Activated naive CD8-positive, alpha-beta T cell treated with anti-CD3 and anti-CD28 coated beads, Interleukin-2, amount 10 ng/mL, durations not matched to agents 7 days and 5 days (primary cell): ENCODE measurements around the gene HES4. TPM values are rescaled to one million over a fixed set of nuclear protein-coding genes. Genes with fewer than 3 reads are reported as not detected.
A peak's percentile ranks its signal among the peaks of the same experiment; 100 is the strongest.

Source experiments
- ATAC-seq: fragments of 150-1000 bp; cut with Tn5 transposase; one replicate; pipeline ENCODE4 v1.10.0; 2021; ENCODE audit warnings: low read depth, moderate library complexity
- POLR2A ChIA-PET: fragments of 350-600 bp; sonication (Branson Sonifier 250); formaldehyde crosslinking; loops from one replicate; lab custom pipeline; 2021; ENCODE audit warnings: antibody characterized with exemption; lab: Charles Lee
- DNase-seq: peaks from one replicate; pipeline ENCODE4 v3.0.0; 2021
- H3K27ac Mint-ChIP-seq: one replicate; pipeline ENCODE4 v1.8.0; 2022; ENCODE audit warnings: mild to moderate bottlenecking, mixed read lengths
- H3K27me3 Mint-ChIP-seq: one replicate; pipeline ENCODE4 v1.8.0; 2022; ENCODE audit warnings: mild to moderate bottlenecking, moderate library complexity, mixed read lengths
- H3K36me3 Mint-ChIP-seq: one replicate; pipeline ENCODE4 v1.8.0; 2021; ENCODE audit warnings: mild to moderate bottlenecking, mixed read lengths
- H3K4me1 Mint-ChIP-seq: one replicate; pipeline ENCODE4 v1.8.0; 2021; ENCODE audit warnings: mixed read lengths
- H3K4me3 Mint-ChIP-seq: one replicate; pipeline ENCODE4 v1.8.0; 2022; ENCODE audit warnings: mild to moderate bottlenecking, moderate library complexity, mixed read lengths
- H3K9me3 Mint-ChIP-seq: one replicate; pipeline ENCODE4 v1.8.0; 2021; ENCODE audit warnings: mixed read lengths
- total RNA-seq, 2 experiments: library from RNA; stranded (reverse); gene quantifications; one replicate each; pipeline ENCODE4 v1.2.3, GENCODE V29; 2021

HES4 gene
- total RNA-seq, 2 experiments from 2014 or later: 0.60 to 1.1 TPM

DNA sequence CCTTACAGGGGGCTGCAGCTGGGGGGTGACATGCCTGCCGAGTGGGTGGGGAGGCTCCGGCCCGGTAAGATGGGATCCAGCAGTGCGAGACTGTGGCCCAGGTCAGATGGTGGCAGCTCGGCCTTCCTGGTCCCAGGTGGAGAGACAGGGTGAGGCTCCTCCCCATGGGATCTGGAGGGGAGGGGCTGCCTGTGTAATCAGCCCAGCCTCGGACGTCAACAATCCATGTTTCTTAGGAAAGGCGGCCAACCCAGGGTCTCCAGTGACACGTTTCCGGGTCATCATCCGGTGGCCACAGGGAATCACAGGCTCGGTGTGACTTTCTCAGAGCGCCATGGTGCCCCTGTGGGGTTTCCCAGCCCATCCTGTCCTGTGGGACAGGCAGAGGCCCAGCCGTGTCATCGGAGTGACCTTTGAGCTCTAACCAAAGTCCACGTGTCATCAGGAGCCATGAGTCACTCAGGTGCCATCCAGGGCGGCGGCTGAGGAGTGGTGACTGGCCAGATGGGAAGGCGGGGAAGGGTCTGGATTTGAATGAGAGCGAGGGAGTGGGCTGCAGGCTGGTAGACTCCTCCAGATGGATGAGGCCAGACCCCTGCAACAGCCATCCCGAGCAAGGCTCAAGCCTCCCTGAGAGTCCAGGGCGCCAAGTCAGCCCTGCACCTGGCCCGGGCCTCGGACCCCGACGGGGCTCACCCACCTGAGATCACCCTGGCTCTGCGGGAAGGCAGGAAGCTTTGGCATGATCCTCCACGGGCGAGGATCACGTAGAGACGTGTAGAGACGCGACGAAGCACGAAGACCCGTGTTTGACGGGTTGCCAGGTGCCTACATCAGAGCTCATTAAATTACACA, 6.6 kb upstream of the HES4 start:
- no peak for DNase-seq
- Mint-ChIP-seq H3K27me3 (peaks cover 3% of the 10 kb centered on the region), H3K9me3 (no peaks in the 10 kb centered on the region), H3K4me1 (peaks cover 15% of the 10 kb centered on the region), H3K27ac (no peak overlapping the region), H3K4me3 (no peak overlapping the region), H3K36me3 (no peaks in the 10 kb centered on the region)
- POLR2A ChIA-PET: interaction anchor here (4.1 kb wide), 1 partner anchor 8 kb away, joined by 28 read pairs; the partner anchor contains the start of gene ISG15
- ATAC-seq: no peak

- Mint-ChIP-seq H3K9me3 (no peaks in the 10 kb centered on the region), H3K27ac (no peak overlapping the region), H3K4me1 (peaks cover 14% of the 10 kb centered on the region), H3K36me3 (no peaks in the 10 kb centered on the region), H3K27me3 (peaks cover 8% of the 10 kb centered on the region), H3K4me3 (no peak overlapping the region)
- ATAC-seq (no peak), DNase-seq (no peak)
- POLR2A ChIA-PET: interaction anchor here (1.2 to 4.1 kb wide), 2 partner anchors 8 to 58 kb away, joined by 3 to 28 read pairs; partner anchors contain the start of gene ISG15
These were observed 5.9 kb upstream of the HES4 start for GRCh38 chr1:1005774-1006304.

GRCh38 chr1:1004780-1005697, 5.1 kb upstream of the HES4 start:
- H3K27me3 Mint-ChIP-seq: peaks cover 9% of the 10 kb centered on the region
- peaks cover 15% of the 10 kb centered on the region for H3K4me1 Mint-ChIP-seq
- ATAC-seq (peak; percentile 41), DNase-seq (peak; percentile 64)
- no peaks in the 10 kb centered on the region for H3K9me3 Mint-ChIP-seq
- peak overlapping the region; percentile 74 for H3K27ac Mint-ChIP-seq
- H3K4me3 Mint-ChIP-seq: peak overlapping the region; percentile 60
- POLR2A ChIA-PET: interaction anchor here (1.2 to 4.1 kb wide), 2 partner anchors 9 to 59 kb away, joined by 3 to 28 read pairs; partner anchors contain the start of gene ISG15
- no peaks in the 10 kb centered on the region for H3K36me3 Mint-ChIP-seq

GRCh38 chr1:1004420-1004779, 4.5 kb upstream of the HES4 start:
- Mint-ChIP-seq H3K27me3 (peaks cover 9% of the 10 kb centered on the region), H3K4me3 (peak overlapping the region; percentile 60), H3K27ac (peak overlapping the region; percentile 74), H3K4me1 (peaks cover 15% of the 10 kb centered on the region), H3K36me3 (no peaks in the 10 kb centered on the region), H3K9me3 (no peaks in the 10 kb centered on the region)
- POLR2A ChIA-PET: interaction anchor here (1.2 to 4.1 kb wide), 2 partner anchors 10 to 60 kb away, joined by 3 to 28 read pairs; partner anchors contain the start of gene ISG15
- no peak for ATAC-seq
- DNase-seq: no peak

DNA sequence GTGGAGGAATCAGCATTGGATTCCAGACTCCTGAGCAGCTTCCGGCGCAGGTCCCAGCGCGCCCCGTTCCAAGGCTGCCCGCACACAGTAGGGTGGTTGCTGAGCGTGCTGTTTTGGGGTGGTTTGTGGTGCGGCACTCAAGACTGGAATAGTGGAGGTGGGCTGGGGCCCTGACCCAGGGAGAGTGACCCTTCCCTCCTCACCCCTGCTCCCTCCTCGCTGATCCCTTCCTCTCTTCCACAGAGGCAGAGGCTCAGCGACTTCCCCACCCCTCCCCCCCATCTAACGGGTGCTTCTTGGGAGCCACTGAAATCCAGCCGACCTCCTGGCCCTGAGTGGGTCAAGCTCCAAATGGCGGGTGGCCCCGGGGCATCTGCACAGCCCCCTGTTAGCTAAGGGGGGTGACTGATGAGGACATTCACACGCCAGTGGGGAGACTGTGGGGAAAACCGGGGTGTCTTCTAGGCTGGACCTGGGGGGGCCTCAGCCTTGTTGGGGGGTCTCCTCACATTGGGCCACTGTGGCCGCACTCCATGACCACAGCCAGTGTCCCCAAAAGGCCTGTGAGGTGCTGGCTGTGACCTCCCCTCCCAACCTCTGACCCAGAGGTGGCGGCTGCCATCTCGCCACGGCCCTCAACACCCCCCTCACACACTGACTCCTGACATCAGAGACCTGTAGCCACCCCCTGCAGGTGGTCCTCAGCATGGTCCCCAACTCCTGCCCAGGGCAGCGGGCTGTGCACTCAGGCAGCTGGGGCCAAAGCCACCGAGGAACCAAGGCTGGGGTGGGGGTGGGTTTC, 3.9 kb upstream of the HES4 start:
- DNase-seq (no peak), ATAC-seq (no peak)
- Mint-ChIP-seq H3K36me3 (no peaks in the 10 kb centered on the region), H3K4me1 (peaks cover 15% of the 10 kb centered on the region), H3K9me3 (no peaks in the 10 kb centered on the region), H3K27me3 (peaks cover 10% of the 10 kb centered on the region), H3K27ac (no peak overlapping the region), H3K4me3 (no peak overlapping the region)
- POLR2A ChIA-PET: interaction anchor here (4.1 kb wide), 1 partner anchor 10 kb away, joined by 28 read pairs; the partner anchor contains the start of gene ISG15

- H3K9me3 Mint-ChIP-seq: no peaks in the 10 kb centered on the region
- H3K27ac Mint-ChIP-seq: peak overlapping the region; percentile 68
- peaks cover 14% of the 10 kb centered on the region for H3K4me1 Mint-ChIP-seq
- H3K4me3 Mint-ChIP-seq: peak overlapping the region; percentile 73
- DNase-seq: no peak
- no peak for ATAC-seq
- peaks cover 18% of the 10 kb centered on the region for H3K27me3 Mint-ChIP-seq
- POLR2A ChIA-PET: interaction anchor here (0.9 to 2.1 kb wide), 5 partner anchors 13 to 34 kb away, joined by 3 to 19 read pairs (median 6); partner anchors contain the start of genes ISG15 and PLEKHN1
- no peaks in the 10 kb centered on the region for H3K36me3 Mint-ChIP-seq
These were observed 1.3 kb upstream of the HES4 start for GRCh38 chr1:1001057-1001783.

DNA sequence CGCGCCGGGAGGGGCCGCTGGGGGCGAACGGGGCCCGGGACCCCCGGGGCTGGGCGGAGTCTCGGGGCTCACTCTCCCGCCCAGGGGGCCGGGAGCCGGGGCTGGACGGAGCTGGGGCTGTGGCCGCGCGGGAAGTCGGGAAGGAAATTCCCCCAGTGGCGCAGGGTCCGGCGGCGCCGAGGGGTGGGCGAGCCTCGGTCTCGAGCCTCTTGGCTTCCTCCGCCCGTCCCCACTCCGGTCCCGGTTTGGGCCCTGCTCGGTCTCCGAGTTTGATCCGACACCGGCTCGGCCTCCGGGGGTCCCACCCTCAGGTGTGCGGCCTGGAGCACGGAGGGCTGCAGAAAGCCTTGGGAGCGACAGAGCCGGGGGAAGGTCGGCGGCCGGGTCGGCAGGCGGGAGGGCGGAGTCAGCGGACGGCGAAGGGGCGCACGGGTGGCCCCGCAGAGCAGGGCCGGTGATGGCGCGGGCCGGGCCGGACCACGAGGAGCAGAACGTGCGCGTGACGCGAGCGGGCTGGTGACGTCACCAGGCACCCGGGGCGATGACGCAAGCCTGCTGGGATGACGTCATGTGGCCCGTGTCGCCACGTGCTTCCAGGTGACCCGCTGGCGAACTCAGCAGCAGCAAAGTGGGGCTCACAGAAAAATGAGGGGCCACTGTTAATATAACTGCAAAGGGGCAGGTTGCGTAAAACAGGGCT, 610 bp upstream of the HES4 start:
- peaks cover 14% of the 10 kb centered on the region for H3K4me1 Mint-ChIP-seq
- POLR2A ChIA-PET: interaction anchor here (1.7 to 2.0 kb wide), 2 partner anchors 17 to 19 kb away, joined by 4 to 6 read pairs; no protein-coding TSS in a partner anchor
- peak overlapping the region; percentile 73 for H3K4me3 Mint-ChIP-seq
- peak overlapping the region; percentile 68 for H3K27ac Mint-ChIP-seq
- H3K36me3 Mint-ChIP-seq: no peaks in the 10 kb centered on the region
- ATAC-seq (peak; percentile 5), DNase-seq (peak; percentile 79)
- H3K9me3 Mint-ChIP-seq: no peaks in the 10 kb centered on the region
- H3K27me3 Mint-ChIP-seq: peaks cover 22% of the 10 kb centered on the region

- H3K9me3 Mint-ChIP-seq: no peaks in the 10 kb centered on the region
- peak; percentile 5 for ATAC-seq
- no peaks in the 10 kb centered on the region for H3K36me3 Mint-ChIP-seq
- H3K27ac Mint-ChIP-seq: no peak overlapping the region
- POLR2A ChIA-PET: no interaction called here
- H3K27me3 Mint-ChIP-seq: peaks cover 33% of the 10 kb centered on the region
- H3K4me1 Mint-ChIP-seq: peaks cover 4% of the 10 kb centered on the region
- peak; percentile 63 for DNase-seq
- no peak overlapping the region for H3K4me3 Mint-ChIP-seq
These were observed 737 bp downstream of the HES4 start for GRCh38 chr1:998995-999724.

- no peak for ATAC-seq
- no peaks in the 10 kb centered on the region for H3K36me3 Mint-ChIP-seq
- peaks cover 33% of the 10 kb centered on the region for H3K27me3 Mint-ChIP-seq
- H3K4me1 Mint-ChIP-seq: peaks cover 4% of the 10 kb centered on the region
- no peak overlapping the region for H3K4me3 Mint-ChIP-seq
- POLR2A ChIA-PET: no interaction called here
- H3K27ac Mint-ChIP-seq: no peak overlapping the region
- H3K9me3 Mint-ChIP-seq: no peaks in the 10 kb centered on the region
- no peak for DNase-seq
These were observed 1.2 kb downstream of the HES4 start for GRCh38 chr1:998745-998994.

DNA sequence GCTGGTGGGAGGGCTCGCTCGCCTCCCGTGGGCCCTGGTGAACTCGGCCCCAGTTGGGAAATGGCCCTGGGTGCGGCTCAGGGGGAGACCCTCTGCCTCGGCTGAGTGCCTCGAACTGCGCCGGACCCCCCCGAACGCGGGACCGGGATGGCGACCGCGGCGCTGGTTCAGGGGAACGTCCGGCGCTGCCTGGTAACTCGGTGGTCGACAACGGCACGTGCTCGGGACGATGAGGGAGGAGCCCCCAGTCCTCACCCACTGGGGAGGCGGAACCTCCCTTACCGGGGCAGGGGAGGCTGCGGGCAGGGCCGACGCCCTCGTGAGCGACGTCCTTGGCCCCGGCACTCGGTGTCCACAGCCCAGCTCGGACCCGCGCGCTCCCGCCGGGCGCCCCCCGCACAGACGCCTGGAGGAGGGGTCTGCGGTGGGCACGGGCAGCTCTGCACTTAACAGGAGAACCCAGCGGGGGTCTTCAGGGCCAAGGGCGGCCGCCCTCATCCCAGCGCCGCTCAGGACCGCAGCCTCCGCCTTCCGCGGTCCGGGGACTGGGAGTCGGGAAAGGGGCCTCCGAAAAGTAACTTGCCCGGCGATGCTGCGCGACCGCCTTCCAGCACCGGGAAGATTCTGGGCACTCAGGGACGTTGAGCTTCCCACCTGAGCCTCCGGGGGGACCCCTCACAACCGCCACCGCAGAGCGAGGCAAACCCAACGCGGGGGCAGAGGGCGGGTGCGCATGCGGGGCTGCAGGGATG, 1.7 kb downstream of the HES4 start:
- DNase-seq (no peak), ATAC-seq (no peak)
- H3K9me3 Mint-ChIP-seq: no peaks in the 10 kb centered on the region
- H3K4me1 Mint-ChIP-seq: peaks cover 4% of the 10 kb centered on the region
- no peak overlapping the region for H3K4me3 Mint-ChIP-seq
- H3K36me3 Mint-ChIP-seq: no peaks in the 10 kb centered on the region
- H3K27ac Mint-ChIP-seq: no peak overlapping the region
- peaks cover 33% of the 10 kb centered on the region for H3K27me3 Mint-ChIP-seq
- POLR2A ChIA-PET: interaction anchor here (1.3 kb wide), 1 partner anchor 16 kb away, joined by 5 read pairs; the partner anchor contains the start of gene ISG15

DNA sequence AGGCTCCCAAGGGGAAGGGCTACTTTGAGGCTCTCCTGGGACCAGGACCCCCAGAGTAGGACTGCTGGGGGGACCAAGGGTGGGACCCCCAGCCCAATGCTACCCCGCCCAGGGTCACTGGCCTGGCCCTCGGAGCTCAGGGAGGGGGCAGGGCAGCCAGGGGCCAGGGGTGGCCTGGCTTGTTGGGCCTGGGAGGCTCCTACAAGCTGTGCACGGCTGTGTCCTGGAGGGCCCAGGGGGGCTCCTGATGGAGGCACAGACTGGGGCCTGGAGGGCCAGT, 2.2 kb downstream of the HES4 start:
- H3K4me3 Mint-ChIP-seq: no peak overlapping the region
- H3K27ac Mint-ChIP-seq: no peak overlapping the region
- no peaks in the 10 kb centered on the region for H3K36me3 Mint-ChIP-seq
- ATAC-seq (no peak), DNase-seq (no peak)
- POLR2A ChIA-PET: interaction anchor here (1.3 kb wide), 1 partner anchor 16 kb away, joined by 5 read pairs; the partner anchor contains the start of gene ISG15
- peaks cover 4% of the 10 kb centered on the region for H3K4me1 Mint-ChIP-seq
- H3K27me3 Mint-ChIP-seq: peaks cover 33% of the 10 kb centered on the region
- peaks cover 1% of the 10 kb centered on the region for H3K9me3 Mint-ChIP-seq
